ENCODE results near the gene CLTRN.

CLTRN gene

DNA sequence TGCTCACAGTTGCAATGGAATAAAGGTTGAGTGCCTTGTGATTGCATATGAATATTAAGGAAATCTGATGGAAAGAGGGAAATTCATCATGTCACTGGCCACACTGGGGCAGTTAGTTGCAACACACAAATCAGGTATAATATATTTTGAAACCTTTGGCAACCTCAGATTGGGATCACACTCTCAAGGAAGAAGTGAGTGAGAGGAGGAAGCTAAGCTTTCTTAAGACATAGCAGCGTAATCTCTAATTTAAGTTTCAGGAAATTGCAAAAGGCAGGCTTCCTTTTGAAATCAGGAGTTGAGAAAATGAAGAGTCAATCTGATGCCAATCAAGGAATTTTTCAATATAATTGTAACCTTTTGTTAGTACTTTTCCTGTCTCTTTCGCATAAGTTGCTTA is 12.3 kb upstream of the CLTRN start:
- Histone ChIP-seq H3K4me1 (ENCODE audit: low read length) (peaks cover 12% of the 10 kb centered on the region), H2AFZ (ENCODE audit: low read depth, low read length) (no peak overlapping the region), H3K9me3 (ENCODE audit: insufficient read depth, low read length) (no peaks in the 10 kb centered on the region), H3K36me3 (replicated peaks; ENCODE audit: low read depth, low read length) (no peaks in the 10 kb centered on the region), H3K4me2 (ENCODE audit: low read length) (peak overlapping the region; percentile 96), H3K4me3 (ENCODE audit: low read length) (0 out of 2 replicates have a peak overlapping the region, but pooled peaks have one; percentile 91), H3K27me3 (ENCODE audit: low read depth, low read length) (no peaks in the 10 kb centered on the region), H3K9ac (ENCODE audit: low read length) (no peak overlapping the region), H3K79me2 (ENCODE audit: low read length) (peaks cover 50% of the 10 kb centered on the region), H4K20me1 (ENCODE audit: insufficient read depth, low read length) (no peaks in the 10 kb centered on the region), H3K27ac (ENCODE audit: low read length) (no peak overlapping the region)
- TF ChIP-seq, protein P1, sequence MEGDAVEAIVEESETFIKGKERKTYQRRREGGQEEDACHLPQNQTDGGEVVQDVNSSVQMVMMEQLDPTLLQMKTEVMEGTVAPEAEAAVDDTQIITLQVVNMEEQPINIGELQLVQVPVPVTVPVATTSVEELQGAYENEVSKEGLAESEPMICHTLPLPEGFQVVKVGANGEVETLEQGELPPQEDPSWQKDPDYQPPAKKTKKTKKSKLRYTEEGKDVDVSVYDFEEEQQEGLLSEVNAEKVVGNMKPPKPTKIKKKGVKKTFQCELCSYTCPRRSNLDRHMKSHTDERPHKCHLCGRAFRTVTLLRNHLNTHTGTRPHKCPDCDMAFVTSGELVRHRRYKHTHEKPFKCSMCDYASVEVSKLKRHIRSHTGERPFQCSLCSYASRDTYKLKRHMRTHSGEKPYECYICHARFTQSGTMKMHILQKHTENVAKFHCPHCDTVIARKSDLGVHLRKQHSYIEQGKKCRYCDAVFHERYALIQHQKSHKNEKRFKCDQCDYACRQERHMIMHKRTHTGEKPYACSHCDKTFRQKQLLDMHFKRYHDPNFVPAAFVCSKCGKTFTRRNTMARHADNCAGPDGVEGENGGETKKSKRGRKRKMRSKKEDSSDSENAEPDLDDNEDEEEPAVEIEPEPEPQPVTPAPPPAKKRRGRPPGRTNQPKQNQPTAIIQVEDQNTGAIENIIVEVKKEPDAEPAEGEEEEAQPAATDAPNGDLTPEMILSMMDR (IDR thresholded peaks at IDR 0.05; ENCODE audit: low read depth, low read length) = no peak
- no peak for TF ChIP-seq EZH2phosphoT487 (IDR thresholded peaks at IDR 0.05; ENCODE audit: low read depth)

DNA sequence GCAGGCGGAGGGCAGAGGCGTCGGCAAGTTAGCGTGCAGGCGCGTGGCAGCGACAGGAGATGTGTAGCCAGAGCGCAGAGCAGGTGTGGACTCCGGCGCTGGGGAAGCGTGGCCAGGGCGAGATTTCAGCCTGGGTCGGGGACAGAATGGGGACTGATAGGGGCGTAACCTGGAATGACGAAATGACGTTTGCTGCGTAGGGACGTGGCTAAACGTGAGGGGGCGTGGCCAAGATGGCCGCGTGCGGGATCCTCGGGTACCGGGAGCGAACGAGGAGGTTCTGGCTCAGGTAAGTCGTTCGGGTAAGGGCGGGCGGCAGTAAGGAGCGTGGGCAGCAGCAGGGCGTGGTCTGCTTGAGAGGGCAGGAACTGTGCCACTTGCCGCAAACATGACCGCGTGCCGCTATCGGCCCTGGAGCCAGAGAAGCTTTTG is 10.9 kb upstream of the CLTRN start:
- Histone ChIP-seq H2AFZ (ENCODE audit: low read depth, low read length) (peak overlapping the region; percentile 80), H3K9me3 (ENCODE audit: insufficient read depth, low read length) (no peaks in the 10 kb centered on the region), H3K27ac (ENCODE audit: low read length) (peak overlapping the region; percentile 88), H3K36me3 (replicated peaks; ENCODE audit: low read depth, low read length) (no peaks in the 10 kb centered on the region), H3K4me3 (ENCODE audit: low read length) (peak overlapping the region; percentile 91), H4K20me1 (ENCODE audit: insufficient read depth, low read length) (no peaks in the 10 kb centered on the region), H3K79me2 (ENCODE audit: low read length) (peaks cover 41% of the 10 kb centered on the region), H3K9ac (ENCODE audit: low read length) (peak overlapping the region; percentile 89), H3K27me3 (ENCODE audit: low read depth, low read length) (no peaks in the 10 kb centered on the region), H3K4me2 (ENCODE audit: low read length) (peak overlapping the region; percentile 96), H3K4me1 (ENCODE audit: low read length) (peaks cover 12% of the 10 kb centered on the region)
- no peak for TF ChIP-seq EZH2phosphoT487 (IDR thresholded peaks at IDR 0.05; ENCODE audit: low read depth)
- TF ChIP-seq, protein P1 (IDR thresholded peaks at IDR 0.05; ENCODE audit: low read depth, low read length) = no peak

DNA sequence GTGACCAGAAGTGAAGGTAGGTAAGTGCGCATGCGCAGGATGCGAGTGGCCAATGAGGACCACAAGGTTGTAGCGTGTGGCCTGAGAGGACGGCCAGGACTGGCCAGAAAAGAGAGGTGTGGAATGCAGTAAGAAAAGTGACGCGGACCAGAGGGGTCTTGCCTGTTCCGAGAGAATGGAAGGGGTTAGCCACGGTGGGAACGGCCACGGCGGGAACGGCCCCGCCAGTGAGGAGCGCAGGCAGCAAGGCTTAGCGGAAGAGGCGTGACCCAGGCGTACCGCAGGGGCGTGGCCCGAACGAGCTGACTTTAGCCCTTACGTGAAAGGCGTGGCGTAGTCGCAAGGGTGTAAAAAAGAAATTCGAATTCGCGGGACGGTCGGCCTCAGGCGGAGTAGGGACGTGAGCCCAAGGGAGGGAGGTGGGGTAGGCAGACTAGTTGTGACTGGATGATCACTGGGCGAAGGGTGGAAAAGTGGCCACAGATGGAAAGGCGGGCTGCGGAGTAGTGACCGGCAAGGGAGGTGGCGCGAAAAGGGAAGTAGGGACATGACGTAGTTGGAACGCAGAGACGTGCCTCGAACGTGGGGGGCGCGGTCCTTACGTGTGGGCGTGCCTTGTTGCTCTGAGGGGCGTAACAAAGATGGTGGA is 10.4 kb upstream of the CLTRN start:
- Histone ChIP-seq H4K20me1 (ENCODE audit: insufficient read depth, low read length) (no peaks in the 10 kb centered on the region), H3K27me3 (ENCODE audit: low read depth, low read length) (no peaks in the 10 kb centered on the region), H3K4me1 (ENCODE audit: low read length) (peaks cover 12% of the 10 kb centered on the region), H3K9me3 (ENCODE audit: insufficient read depth, low read length) (no peaks in the 10 kb centered on the region), H3K27ac (ENCODE audit: low read length) (peak overlapping the region; percentile 88), H3K9ac (ENCODE audit: low read length) (peak overlapping the region; percentile 89), H2AFZ (ENCODE audit: low read depth, low read length) (peak overlapping the region; percentile 80), H3K36me3 (replicated peaks; ENCODE audit: low read depth, low read length) (no peaks in the 10 kb centered on the region), H3K4me3 (ENCODE audit: low read length) (peak overlapping the region; percentile 91), H3K79me2 (ENCODE audit: low read length) (peaks cover 39% of the 10 kb centered on the region), H3K4me2 (ENCODE audit: low read length) (peak overlapping the region; percentile 88)
- TF ChIP-seq EZH2phosphoT487 (IDR thresholded peaks at IDR 0.05; ENCODE audit: low read depth) = no peak
- TF ChIP-seq, protein P1 (IDR thresholded peaks at IDR 0.05; ENCODE audit: low read depth, low read length) = no peak

DNA sequence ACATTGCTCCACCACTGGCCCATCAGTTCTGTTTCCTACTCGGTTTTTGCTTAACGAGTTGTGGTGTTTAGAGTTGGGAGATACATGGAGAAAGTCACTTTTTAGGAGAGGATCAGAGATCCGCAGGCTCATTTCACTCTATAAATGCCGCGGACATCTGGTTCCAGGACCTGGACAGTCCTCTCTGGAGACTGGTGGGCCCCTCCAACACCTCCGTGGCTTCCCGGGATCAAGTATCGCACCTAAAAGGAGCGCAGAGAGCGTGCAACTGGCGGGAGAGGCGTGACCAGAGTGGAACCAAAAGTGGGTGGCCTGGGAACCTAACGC is 9.9 kb upstream of the CLTRN start:
- H3K4me2 ChIP-seq (ENCODE audit: low read length) = peak overlapping the region; percentile 88
- TF ChIP-seq EZH2phosphoT487 (IDR thresholded peaks at IDR 0.05; ENCODE audit: low read depth) = no peak
- TF ChIP-seq, protein P1 (IDR thresholded peaks at IDR 0.05; ENCODE audit: low read depth, low read length) = no peak
- no peaks in the 10 kb centered on the region for H3K36me3 ChIP-seq (replicated peaks; ENCODE audit: low read depth, low read length)
- H3K27me3 ChIP-seq (ENCODE audit: low read depth, low read length) = no peaks in the 10 kb centered on the region
- H3K79me2 ChIP-seq (ENCODE audit: low read length) = peaks cover 35% of the 10 kb centered on the region
- peak overlapping the region; percentile 91 for H3K4me3 ChIP-seq (ENCODE audit: low read length)
- peaks cover 12% of the 10 kb centered on the region for H3K4me1 ChIP-seq (ENCODE audit: low read length)
- H3K27ac ChIP-seq (ENCODE audit: low read length) = peak overlapping the region; percentile 88
- peak overlapping the region; percentile 80 for H2AFZ ChIP-seq (ENCODE audit: low read depth, low read length)
- no peaks in the 10 kb centered on the region for H4K20me1 ChIP-seq (ENCODE audit: insufficient read depth, low read length)
- H3K9ac ChIP-seq (ENCODE audit: low read length) = peak overlapping the region; percentile 89
- H3K9me3 ChIP-seq (ENCODE audit: insufficient read depth, low read length) = no peaks in the 10 kb centered on the region
